NCI-H69 (cell line): ENCODE measurements around the gene WAC.
"Not testable (repeated sequence)": the region's sequence is repeated elsewhere in the genome, so short reads cannot be mapped to it uniquely, and the experiment has no call there.

Experiments used
- DNase-seq: peaks from one replicate; lab custom pipeline; 2025; lab: John Stamatoyannopoulos, UW

Gene WAC

GRCh38 chr10:28564905-28565304, 32.0 kb downstream of the WAC start:
- no peak for DNase-seq

- DNase-seq: no peak
Observed at GRCh38 chr10:28566458-28567015, 33.6 kb downstream of the WAC start.

- DNase-seq: peak; percentile 20
Observed at GRCh38 chr10:28569506-28570159, 36.7 kb downstream of the WAC start.

GRCh38 chr10:28570598-28570997, 37.7 kb downstream of the WAC start:
- DNase-seq: no peak

GRCh38 chr10:28571265-28571664, 38.3 kb downstream of the WAC start:
- DNase-seq: no peak

- not testable (repeated sequence) for DNase-seq
Observed at GRCh38 chr10:28574214-28574613, 41.3 kb downstream of the WAC start.

- DNase-seq: no peak
Observed at GRCh38 chr10:28575852-28576251, 42.9 kb downstream of the WAC start.

- DNase-seq: no peak
Observed at GRCh38 chr10:28577506-28577905, 44.6 kb downstream of the WAC start.

- no peak for DNase-seq
Observed at GRCh38 chr10:28578454-28578853, 45.5 kb downstream of the WAC start.

- DNase-seq: no peak
Observed at GRCh38 chr10:28580825-28581224, 47.9 kb downstream of the WAC start.

GRCh38 chr10:28581916-28582315, 49.0 kb downstream of the WAC start:
- DNase-seq: no peak

GRCh38 chr10:28585076-28585475, 52.2 kb downstream of the WAC start:
- no peak for DNase-seq

GRCh38 chr10:28586176-28586575, 53.3 kb downstream of the WAC start:
- no peak for DNase-seq

GRCh38 chr10:28587270-28587969, 54.5 kb downstream of the WAC start:
- DNase-seq: no peak

- DNase-seq: no peak
Observed at GRCh38 chr10:28587970-28588290, 55.0 kb downstream of the WAC start.

GRCh38 chr10:28592953-28593352, 60.0 kb downstream of the WAC start:
- DNase-seq: no peak

- DNase-seq: no peak
Observed at GRCh38 chr10:28593811-28594210, 60.9 kb downstream of the WAC start.

GRCh38 chr10:28594406-28594805, 61.5 kb downstream of the WAC start:
- DNase-seq: no peak

- no peak for DNase-seq
Observed at GRCh38 chr10:28595613-28596012, 62.7 kb downstream of the WAC start.

- DNase-seq: no peak
Observed at GRCh38 chr10:28600056-28600455, 67.1 kb downstream of the WAC start.

GRCh38 chr10:28601012-28601411, 68.1 kb downstream of the WAC start:
- DNase-seq: no peak

GRCh38 chr10:28604567-28605536, 71.9 kb downstream of the WAC start:
- DNase-seq: no peak

- no peak for DNase-seq
Observed at GRCh38 chr10:28606568-28606967, 73.7 kb downstream of the WAC start.
